BE2C (cell line): ENCODE data around the gene ECEL1.

Experiments used
- DNase-seq: peaks from one replicate; pipeline ENCODE4 v3.0.0-alpha.2; 2020
- H3K27me3 ChIP-seq: fragments of 250-450 bp; sonication (Bioruptor Pico); 2 replicates; pipeline ENCODE4 v1.5.1; 2020; ENCODE audit warnings: mild to moderate bottlenecking
- H3K36me3 ChIP-seq: fragments of 250-450 bp; sonication (Bioruptor Pico); 2 replicates; pipeline ENCODE4 v1.5.1; 2020; ENCODE audit warnings: mild to moderate bottlenecking
- H3K4me1 ChIP-seq: fragments of 250-450 bp; sonication (Bioruptor Pico); 2 replicates; pipeline ENCODE4 v1.5.1; 2020
- H3K4me3 ChIP-seq: 2 replicates; pipeline ENCODE4 v1.5.1; 2011; ENCODE audit warnings: low read depth, low read length
- H3K9me3 ChIP-seq: fragments of 250-450 bp; sonication (Bioruptor Pico); 2 replicates; pipeline ENCODE4 v1.5.1; 2020
- TF ChIP-seq, protein P1 (sequence below): IDR thresholded peaks from 2 replicates; pipeline ENCODE4 v1.5.1; 2012; ENCODE audit warnings: mild to moderate bottlenecking, low read depth, low read length

The ECEL1 gene

GRCh38 chr2:232518844-232519243 is 31.2 kb upstream of the ECEL1 start:
- H3K36me3 ChIP-seq, result no peaks in the 10 kb centered on the region
- H3K9me3 ChIP-seq, result no peaks in the 10 kb centered on the region
- no peak for DNase-seq
- TF ChIP-seq, protein P1, sequence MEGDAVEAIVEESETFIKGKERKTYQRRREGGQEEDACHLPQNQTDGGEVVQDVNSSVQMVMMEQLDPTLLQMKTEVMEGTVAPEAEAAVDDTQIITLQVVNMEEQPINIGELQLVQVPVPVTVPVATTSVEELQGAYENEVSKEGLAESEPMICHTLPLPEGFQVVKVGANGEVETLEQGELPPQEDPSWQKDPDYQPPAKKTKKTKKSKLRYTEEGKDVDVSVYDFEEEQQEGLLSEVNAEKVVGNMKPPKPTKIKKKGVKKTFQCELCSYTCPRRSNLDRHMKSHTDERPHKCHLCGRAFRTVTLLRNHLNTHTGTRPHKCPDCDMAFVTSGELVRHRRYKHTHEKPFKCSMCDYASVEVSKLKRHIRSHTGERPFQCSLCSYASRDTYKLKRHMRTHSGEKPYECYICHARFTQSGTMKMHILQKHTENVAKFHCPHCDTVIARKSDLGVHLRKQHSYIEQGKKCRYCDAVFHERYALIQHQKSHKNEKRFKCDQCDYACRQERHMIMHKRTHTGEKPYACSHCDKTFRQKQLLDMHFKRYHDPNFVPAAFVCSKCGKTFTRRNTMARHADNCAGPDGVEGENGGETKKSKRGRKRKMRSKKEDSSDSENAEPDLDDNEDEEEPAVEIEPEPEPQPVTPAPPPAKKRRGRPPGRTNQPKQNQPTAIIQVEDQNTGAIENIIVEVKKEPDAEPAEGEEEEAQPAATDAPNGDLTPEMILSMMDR, result no peak
- H3K27me3 ChIP-seq, result peaks cover 17% of the 10 kb centered on the region
- no peak overlapping the region for H3K4me3 ChIP-seq
- no peaks in the 10 kb centered on the region for H3K4me1 ChIP-seq

DNA sequence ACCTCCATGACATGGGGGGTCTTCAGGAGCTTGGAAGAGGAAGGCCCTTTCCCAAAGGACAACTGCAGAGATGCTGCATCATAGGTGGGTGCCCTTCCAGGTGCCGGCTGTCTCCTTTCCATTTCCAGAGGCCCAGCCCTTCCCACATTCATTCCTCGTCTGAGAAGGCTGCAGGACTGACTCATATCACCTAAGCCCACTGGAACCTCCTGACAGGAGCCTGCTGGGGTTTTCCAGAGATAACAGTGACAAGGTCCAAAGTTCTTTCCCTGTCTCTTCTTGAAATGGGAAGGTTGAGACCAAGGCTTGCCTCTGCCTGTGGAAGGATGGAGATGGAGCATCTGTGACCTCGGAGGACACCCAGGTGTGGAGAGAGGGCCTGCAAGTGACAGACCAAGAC is 28.9 kb upstream of the ECEL1 start:
- DNase-seq, result no peak
- TF ChIP-seq, protein P1, result no peak
- no peaks in the 10 kb centered on the region for H3K36me3 ChIP-seq
- H3K4me3 ChIP-seq, result no peak overlapping the region
- no peaks in the 10 kb centered on the region for H3K9me3 ChIP-seq
- peaks cover 15% of the 10 kb centered on the region for H3K4me1 ChIP-seq
- no peaks in the 10 kb centered on the region for H3K27me3 ChIP-seq

DNA sequence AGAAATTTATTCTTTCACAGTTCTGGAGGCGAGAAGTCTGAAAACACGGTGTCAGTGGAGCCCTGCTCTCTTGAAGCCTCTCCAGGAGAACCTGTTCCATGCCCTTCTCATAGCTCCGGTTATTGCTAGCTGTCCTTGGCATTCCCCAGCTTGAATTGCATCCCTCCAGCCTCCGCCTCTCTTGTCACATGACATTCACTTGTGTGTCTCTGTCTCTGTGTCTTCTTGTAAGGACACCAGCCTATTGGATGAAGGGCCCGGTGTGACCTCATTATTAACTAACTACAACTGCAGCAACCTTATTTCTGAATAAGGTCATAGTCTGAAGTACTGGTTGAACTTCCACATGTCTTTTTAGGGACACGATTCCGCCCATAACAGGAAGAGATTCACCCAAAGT is 28.0 kb upstream of the ECEL1 start:
- H3K4me1 ChIP-seq, result peaks cover 18% of the 10 kb centered on the region
- H3K4me3 ChIP-seq, result no peak overlapping the region
- H3K27me3 ChIP-seq, result no peaks in the 10 kb centered on the region
- TF ChIP-seq, protein P1, result no peak
- H3K36me3 ChIP-seq, result no peaks in the 10 kb centered on the region
- DNase-seq, result no peak
- no peaks in the 10 kb centered on the region for H3K9me3 ChIP-seq

DNA sequence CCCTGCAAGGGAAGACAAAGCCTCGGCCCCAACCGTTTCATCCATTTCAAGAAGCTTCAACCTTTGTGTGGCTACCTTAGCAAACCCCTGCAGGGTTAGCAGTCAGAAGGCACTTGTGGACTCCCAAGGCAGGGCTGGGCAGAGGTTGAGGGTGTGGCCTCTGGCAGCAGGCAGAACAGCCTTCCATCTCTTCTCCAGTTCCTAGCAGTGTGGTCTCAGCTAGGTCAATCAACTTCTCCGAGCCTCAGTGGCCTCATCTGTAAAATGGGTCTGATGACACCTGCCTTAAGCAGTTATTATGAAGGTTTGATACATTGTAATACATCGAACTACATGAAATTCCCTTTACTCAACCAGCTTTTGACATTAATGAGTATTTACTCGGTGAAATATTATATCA is 25.7 kb upstream of the ECEL1 start:
- Histone ChIP-seq H3K4me3 (no peak overlapping the region), H3K4me1 (peaks cover 18% of the 10 kb centered on the region), H3K9me3 (no peaks in the 10 kb centered on the region), H3K36me3 (no peaks in the 10 kb centered on the region), H3K27me3 (no peaks in the 10 kb centered on the region)
- no peak for DNase-seq
- TF ChIP-seq, protein P1, result no peak

- DNase-seq, result peak; percentile 83
- TF ChIP-seq, protein P1, result no peak
- no peak overlapping the region for H3K4me3 ChIP-seq
- H3K4me1 ChIP-seq, result peaks cover 18% of the 10 kb centered on the region
- no peaks in the 10 kb centered on the region for H3K36me3 ChIP-seq
- no peaks in the 10 kb centered on the region for H3K9me3 ChIP-seq
- H3K27me3 ChIP-seq, result no peaks in the 10 kb centered on the region
Observed at GRCh38 chr2:232512602-232513001, 25.0 kb upstream of the ECEL1 start.

- TF ChIP-seq, protein P1, result no peak
- Histone ChIP-seq H3K4me3 (no peak overlapping the region), H3K9me3 (no peaks in the 10 kb centered on the region), H3K4me1 (peaks cover 25% of the 10 kb centered on the region), H3K36me3 (no peaks in the 10 kb centered on the region), H3K27me3 (no peaks in the 10 kb centered on the region)
- DNase-seq, result peak; percentile 84
Observed at GRCh38 chr2:232511336-232511890, 23.8 kb upstream of the ECEL1 start.
